Activated T-cell treated with anti-CD3 and anti-CD28 coated beads, Interleukin-2, amount 50 U/mL, for 1 hour (primary cell): ENCODE results near the gene C12orf57.

Source experiments
- DNase-seq: peaks from one replicate; pipeline ENCODE4 v3.0.0-alpha.2; 2020

C12orf57 gene

GRCh38 chr12:6919588-6919987 is 24.2 kb upstream of the C12orf57 start:
- DNase-seq: no peak

GRCh38 chr12:6921539-6921938 is 22.3 kb upstream of the C12orf57 start:
- no peak for DNase-seq

GRCh38 chr12:6921996-6922946 is 21.6 kb upstream of the C12orf57 start:
- no peak for DNase-seq

- no peak for DNase-seq
Measured at GRCh38 chr12:6923003-6923732, 20.7 kb upstream of the C12orf57 start.

GRCh38 chr12:6923851-6924250 is 20.0 kb upstream of the C12orf57 start:
- no peak for DNase-seq

- no peak for DNase-seq
Measured at GRCh38 chr12:6925239-6925539, 18.6 kb upstream of the C12orf57 start.

GRCh38 chr12:6925540-6926279 is 18.1 kb upstream of the C12orf57 start:
- no peak for DNase-seq

- DNase-seq: peak; percentile 60
Measured at GRCh38 chr12:6927379-6928021, 16.3 kb upstream of the C12orf57 start, which contains the start of gene ATN1. Gene ATN1, plus strand, starts transcription at chr12:6927959. Its CDS starts 6,043 bp downstream, at chr12:6934002.

- DNase-seq: peak; percentile 44
Measured at GRCh38 chr12:6928022-6928702, 15.7 kb upstream of the C12orf57 start.

GRCh38 chr12:6928703-6929407 is 15.0 kb upstream of the C12orf57 start:
- DNase-seq: no peak

GRCh38 chr12:6929466-6930452 is 14.1 kb upstream of the C12orf57 start:
- no peak for DNase-seq

- no peak for DNase-seq
Measured at GRCh38 chr12:6932766-6933165, 11.1 kb upstream of the C12orf57 start.

- DNase-seq: no peak
Measured at GRCh38 chr12:6934110-6934509, 9.7 kb upstream of the C12orf57 start.

- DNase-seq: no peak
Measured at GRCh38 chr12:6935371-6936193, 8.2 kb upstream of the C12orf57 start.

GRCh38 chr12:6936194-6936635 is 7.6 kb upstream of the C12orf57 start:
- DNase-seq: no peak

- DNase-seq: peak; percentile 68
Measured at GRCh38 chr12:6936636-6937480, 7.0 kb upstream of the C12orf57 start.

GRCh38 chr12:6937481-6938352 is 6.1 kb upstream of the C12orf57 start:
- peak; percentile 91 for DNase-seq
